HCT116 (cell line): ENCODE results near the gene ZNF554. TPM values are rescaled to one million over a fixed set of nuclear protein-coding genes. Genes with fewer than 3 reads are reported as not detected.
"Not testable (repeated sequence)": the region's sequence is repeated elsewhere in the genome, so short reads cannot be mapped to it uniquely, and the experiment has no call there.

Source experiments
- ATAC-seq: fragments of 200-7000 bp; cut with Tn5 transposase; 2 replicates; pipeline ENCODE4 v1.9.1; 2020; ENCODE audit warnings: mild to moderate bottlenecking, moderate library complexity
- BruUV-seq: library from RNA; stranded (reverse); fragments of 400-500 nt; replicated peaks from 2 replicates; lab custom pipeline; 2021; lab: Mats Ljungman, UMichigan
- CTCF ChIA-PET: fragments of 300-600 bp; sonication (Branson Sonifier 250); formaldehyde crosslinking; loops from one replicate; lab custom pipeline; 2021; ENCODE audit warnings: antibody characterized with exemption; lab: Charles Lee
- POLR2A ChIA-PET: fragments of 300-600, 350-600 bp; sonication (Branson Sonifier 250); formaldehyde crosslinking; loops from one replicate; lab custom pipeline; 2021; ENCODE audit warnings: antibody characterized with exemption; lab: Charles Lee
- RAD21 ChIA-PET, 2 experiments: fragments of 300-600 bp; sonication (Branson Sonifier 250); formaldehyde crosslinking; loops; one replicate each; lab custom pipeline; 2023; ENCODE audit warnings: low total read pairs in 2 of 2; ENCODE audit not compliant: uncharacterized antibody in 2 of 2, unreplicated experiment in 2 of 2, low non-redundant PET in 1 of 2; lab: Charles Lee
- DNase-seq: peaks from one replicate; pipeline ENCODE4 v3.0.0-alpha.2; 2010; ENCODE audit warnings: low read depth, low spot score
- H2AFZ ChIP-seq: fragments of 200-600 bp; shearing (Covaris generic), sonication (generic); 2 replicates; pipeline ENCODE4 v1.6.1; 2017; ENCODE audit warnings: low read depth, mixed run types, mixed read lengths, antibody characterized with exemption, low read length; ENCODE audit not compliant: poor library complexity, severe bottlenecking
- H3K27ac ChIP-seq: 2 replicates; pipeline ENCODE4 v1.5.1; 2012; ENCODE audit warnings: low read depth, low read length
- H3K27me3 ChIP-seq: fragments of 200-600 bp; sonication (generic); 2 replicates; pipeline ENCODE4 v1.6.1; 2016; ENCODE audit warnings: mixed run types, low read length, mixed read lengths; ENCODE audit not compliant: insufficient read depth
- H3K36me3 ChIP-seq, 2 experiments: fragments of 200-500 bp in 1 of 2; fragments of 200-600 bp in 1 of 2; sonication (Bioruptor generic) in 1 of 2; sonication (generic) in 1 of 2; 2 replicates each; pipeline versions ENCODE4 v1.5.1 to v1.6.1; 2014 to 2016; ENCODE audit warnings: low read length in 2 of 2, inconsistent platforms in 1 of 2, mixed read lengths in 1 of 2, mixed run types in 1 of 2; ENCODE audit not compliant: insufficient read depth in 2 of 2, control insufficient read depth in 1 of 2
- H3K4me1 ChIP-seq, 2 experiments: fragments of 200-600 bp in 1 of 2; sonication (generic) in 1 of 2; 2 replicates each; pipeline versions ENCODE4 v1.5.1 to v1.6.1; 2012 to 2017; ENCODE audit warnings: low read length in 2 of 2, inconsistent platforms in 1 of 2, mild to moderate bottlenecking in 1 of 2, mixed read lengths in 1 of 2, mixed run types in 1 of 2, moderate library complexity in 1 of 2; ENCODE audit not compliant: insufficient read depth in 2 of 2, control insufficient read depth in 1 of 2
- H3K4me2 ChIP-seq: fragments of 200-600 bp; sonication (generic); 2 replicates; pipeline ENCODE4 v1.6.1; 2017; ENCODE audit warnings: mixed run types, low read length, mixed read lengths
- H3K4me3 ChIP-seq, 2 experiments: fragments of 200-600 bp in 1 of 2; sonication (generic) in 1 of 2; replicated peaks in 1 of 2; 2 replicates each; pipeline ENCODE4 v1.5.1; 2011 to 2016; ENCODE audit warnings: low read length in 2 of 2, control low read depth in 1 of 2, low read depth in 1 of 2, mild to moderate bottlenecking in 1 of 2, mixed read lengths in 1 of 2, mixed run types in 1 of 2
- H3K79me2 ChIP-seq: fragments of 200-600 bp; sonication (generic); 2 replicates; pipeline ENCODE4 v1.6.1; 2017; ENCODE audit warnings: mild to moderate bottlenecking, mixed run types, low read length, moderate library complexity, mixed read lengths; ENCODE audit not compliant: insufficient read depth
- H3K9ac ChIP-seq: fragments of 200-600 bp; sonication (generic); 2 replicates; pipeline ENCODE4 v1.6.1; 2016; ENCODE audit warnings: low read length, mixed read lengths
- H3K9me2 ChIP-seq: fragments of 200-600 bp; sonication (generic), shearing (Covaris generic); 2 replicates; pipeline ENCODE4 v1.6.1; 2017; ENCODE audit warnings: mixed run types, mild to moderate bottlenecking, moderate library complexity; ENCODE audit not compliant: insufficient read depth
- H3K9me3 ChIP-seq, 2 experiments: fragments of 200-500 bp in 1 of 2; fragments of 200-600 bp in 1 of 2; sonication (Bioruptor generic) in 1 of 2; sonication (generic) in 1 of 2; 2 replicates each; pipeline ENCODE4 v1.6.1; 2014 to 2017; ENCODE audit warnings: low read length in 2 of 2, mixed read lengths in 2 of 2, inconsistent platforms in 1 of 2, low read depth in 1 of 2, mild to moderate bottlenecking in 1 of 2, mixed run types in 1 of 2, moderate library complexity in 1 of 2; ENCODE audit not compliant: control insufficient read depth in 1 of 2, insufficient read depth in 1 of 2
- H4K20me1 ChIP-seq: fragments of 200-600 bp; sonication (generic), shearing (Covaris generic); 2 replicates; pipeline ENCODE4 v1.6.1; 2017; ENCODE audit warnings: mixed run types, mild to moderate bottlenecking, moderate library complexity; ENCODE audit not compliant: insufficient read depth
- CBX3 ChIP-seq: IDR thresholded peaks from 2 replicates; pipeline ENCODE4 v1.6.1; 2012; ENCODE audit warnings: low read depth
- CTCF ChIP-seq, 3 experiments: fragments of 200-600 bp in 1 of 3; sonication (generic) in 1 of 3; IDR thresholded peaks in 2 of 3; conservative IDR thresholded peaks in 1 of 3; 2 replicates each; pipeline ENCODE4 v1.5.1; 2012 to 2017; ENCODE audit warnings: low read depth in 2 of 3, low read length in 2 of 3, antibody characterized with exemption in 1 of 3, borderline replicate concordance in 1 of 3, control low read depth in 1 of 3, mild to moderate bottlenecking in 1 of 3, mixed read lengths in 1 of 3, mixed run types in 1 of 3, moderate library complexity in 1 of 3; ENCODE audit not compliant: insufficient read depth in 1 of 3
- EZH2phosphoT487 ChIP-seq: fragments of 200-600 bp; IDR thresholded peaks from 2 replicates; pipeline ENCODE4 v1.6.1; 2018; ENCODE audit warnings: antibody characterized with exemption, borderline replicate concordance
- RAD21 ChIP-seq: IDR thresholded peaks from 2 replicates; pipeline ENCODE4 v1.6.1; 2012; ENCODE audit warnings: low read depth, mild to moderate bottlenecking
- intact Hi-C: fragments of 100-400 bp; cut with micrococcal nuclease; formaldehyde crosslinking; loops from 2 replicates; pipeline ENCODE4 v1.10.0; 2022
- total RNA-seq: library from RNA; stranded (reverse); gene quantifications from one replicate; pipeline ENCODE4 v1.2.1, GENCODE V29; 2021; ENCODE audit not compliant: unreplicated experiment

Gene ZNF554
- total RNA-seq, 1 experiment from 2014 or later: 4.0 TPM

DNA sequence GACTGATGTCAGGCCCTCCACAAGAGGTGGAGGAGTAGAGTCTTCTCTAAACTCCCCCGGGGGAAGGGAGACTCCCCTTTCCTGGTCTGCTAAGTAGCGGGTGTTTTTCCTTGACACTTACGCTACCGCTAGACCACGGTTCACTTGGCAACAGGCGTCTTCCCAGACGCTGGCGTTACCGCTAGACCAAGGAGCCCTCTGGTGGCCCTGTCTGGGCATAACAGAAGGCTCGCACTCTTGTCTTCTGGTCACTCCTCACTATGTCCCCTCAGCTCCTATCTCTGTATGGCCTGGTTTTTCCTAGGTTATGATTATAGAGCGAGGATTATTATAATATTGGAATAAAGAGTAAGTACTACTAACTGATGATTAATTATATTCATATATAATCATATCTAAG, 52.5 kb downstream of the ZNF554 start:
- H3K36me3 ChIP-seq, POLR2A ChIA-PET, H3K79me2 ChIP-seq, H3K27me3 ChIP-seq, ATAC-seq, DNase-seq, H3K4me2 ChIP-seq, H3K4me1 ChIP-seq, H3K4me3 ChIP-seq, H3K27ac ChIP-seq, RAD21 ChIA-PET, H3K9me2 ChIP-seq, H3K9ac ChIP-seq, H4K20me1 ChIP-seq, H2AFZ ChIP-seq, BruUV-seq, intact Hi-C loops: not testable (repeated sequence)
- H3K9me3 ChIP-seq: peaks cover 2 to 18% of the 10 kb centered on the region in 2 experiments; a peak in 2 of 4 replicates
- CTCF ChIA-PET: interaction anchor here (0.7 to 1.2 kb wide), 2 partner anchors 165 to 224 kb away, joined by 4 to 10 read pairs; no protein-coding TSS in a partner anchor
- TF ChIP-seq CTCF (IDR thresholded peaks at IDR 0.05 in 2 of 3, conservative IDR thresholded peaks at IDR 0.05 in 1 of 3; ENCODE audit: borderline replicate concordance in 1 of 3, insufficient read depth in 1 of 3, low read depth in 2 of 3, low read length in 2 of 3): peak in 2 of 3 experiments; percentile 22 to 23; a peak in 3 of 6 replicates
- TF ChIP-seq RAD21: peak; percentile 12; the same call in 1 of the 2 replicates

GRCh38 chr19:2877398-2878331, 58.0 kb downstream of the ZNF554 start:
- Histone ChIP-seq H3K4me2 (no peak overlapping the region), H3K4me3 (no peak overlapping the region), H4K20me1 (no peaks in the 10 kb centered on the region), H3K9ac (no peak overlapping the region), H3K9me3 (peaks cover 13 to 22% of the 10 kb centered on the region in 2 experiments; a peak in 2 of 4 replicates), H3K9me2 (no peaks in the 10 kb centered on the region), H3K4me1 (no peaks in the 10 kb centered on the region)
- no peak for ATAC-seq
- intact Hi-C loops: no loop called here
- ChIA-PET POLR2A (interaction anchor here (0.6 kb wide), 1 partner anchor 35 kb away, joined by 3 read pairs; no protein-coding TSS in a partner anchor), RAD21 (no interaction called here)
- DNase-seq: no peak
- TF ChIP-seq EZH2phosphoT487 (no peak), CBX3 (peak; percentile 24; the same call in 1 of the 2 replicates)
- TF ChIP-seq, all 23 proteins: peak for 1
- no peaks in the 10 kb centered on the region for H3K27me3 ChIP-seq
- no peaks in the 10 kb centered on the region for H3K79me2 ChIP-seq
- no peak overlapping the region for H2AFZ ChIP-seq
- H3K27ac ChIP-seq: no peak overlapping the region
- no peaks in the 10 kb centered on the region for H3K36me3 ChIP-seq
- BruUV-seq: no TSS peak
- CTCF ChIA-PET: no interaction called here
